SIG-M5 treated with dmso at 0.1 percent for 504 hours (cell line): ENCODE results near the gene UBQLNL.
A peak's percentile ranks its signal among the peaks of the same experiment; 100 is the strongest.

Experiments used
- DNase-seq: peaks from one replicate; lab custom pipeline; 2025; ENCODE audit not compliant: unreplicated experiment; lab: John Stamatoyannopoulos, UW

The UBQLNL gene

GRCh38 chr11:5516599-5516998, at the start of gene UBQLNL:
UBQLNL (minus strand) TSS chr11:5516699; CDS start chr11:5516441, 258 bp downstream.
- no peak for DNase-seq

- peak; percentile 10 for DNase-seq
Observed at GRCh38 chr11:5564259-5565019, 47.9 kb upstream of the UBQLNL start.

GRCh38 chr11:5557751-5558150, 41.3 kb upstream of the UBQLNL start:
- DNase-seq: no peak

DNA sequence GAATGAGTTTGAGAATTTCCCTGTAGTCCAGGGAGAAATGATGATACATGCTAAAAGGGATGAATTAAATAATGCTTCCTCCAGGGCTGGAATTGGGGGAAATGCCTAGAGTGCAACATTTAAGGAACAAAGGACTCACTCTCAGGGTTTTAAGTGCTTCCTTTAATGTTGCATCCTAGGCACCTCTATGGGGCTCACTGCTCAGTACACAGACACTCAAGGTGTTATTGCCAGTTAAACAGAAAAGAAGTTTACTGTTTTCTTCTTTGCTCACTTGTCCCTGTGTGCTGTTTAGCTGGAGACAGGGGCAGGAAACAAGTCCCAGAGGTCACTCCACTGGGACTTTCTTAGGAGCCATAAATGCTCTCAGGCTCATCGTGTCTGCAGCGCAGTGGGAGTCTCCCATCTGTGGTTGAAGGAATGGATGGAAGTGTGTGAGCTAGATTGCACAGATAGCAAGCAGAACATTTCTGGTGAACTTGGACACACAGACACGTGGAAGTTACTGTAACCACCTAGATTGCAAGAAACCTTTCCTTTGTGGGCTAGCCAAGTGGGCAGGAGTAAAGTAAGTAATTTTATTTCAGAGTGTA, 40.2 kb upstream of the UBQLNL start:
- no peak for DNase-seq

DNA sequence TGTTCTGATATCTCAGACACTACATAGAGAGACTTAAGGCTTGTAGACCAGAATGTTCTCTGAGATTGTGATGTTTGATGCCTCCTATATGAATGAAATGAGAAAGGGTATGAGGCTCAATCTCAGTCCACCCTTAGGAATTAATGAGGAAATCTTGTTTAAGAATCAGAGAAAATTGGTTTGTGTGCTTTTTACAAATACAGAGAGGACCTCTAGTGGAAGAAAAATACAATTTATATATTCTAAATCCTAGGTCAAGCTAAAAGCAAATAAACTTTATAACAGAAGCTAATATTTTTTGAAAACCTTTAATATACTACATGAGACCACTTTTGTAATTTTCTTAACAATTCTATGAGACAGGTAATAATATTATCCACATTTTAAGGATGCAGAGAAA, 36.8 kb upstream of the UBQLNL start:
- no peak for DNase-seq

- DNase-seq: no peak
Observed at GRCh38 chr11:5550440-5551095, 34.1 kb upstream of the UBQLNL start.

DNA sequence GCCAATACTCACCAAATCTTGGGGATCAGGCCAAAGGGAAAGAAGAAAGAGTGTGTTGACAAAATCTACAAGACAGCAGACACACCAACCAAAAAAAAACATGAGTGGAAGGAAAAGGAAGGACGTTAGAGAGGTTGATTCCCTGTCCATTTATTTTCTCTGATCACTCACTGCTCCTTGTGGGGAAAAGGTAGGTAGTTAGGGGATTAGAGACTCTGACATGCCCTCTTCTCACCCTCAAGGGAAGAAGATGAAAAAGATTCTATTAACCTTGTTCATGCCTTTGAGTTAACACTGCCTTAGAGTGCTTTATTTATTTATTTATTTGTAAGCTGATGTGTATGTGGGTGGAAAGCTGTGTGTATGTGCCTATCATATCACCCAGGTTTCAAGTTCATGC, 31.9 kb upstream of the UBQLNL start, which contains the start of gene OR52H1:
OR52H1 (minus strand) TSS at position 101 of the 400 bp plus-strand sequence. CDS start 3,035 bp downstream, outside the sequence.
- DNase-seq: no peak

- DNase-seq: no peak
Observed at GRCh38 chr11:5547982-5548381, 31.5 kb upstream of the UBQLNL start.

DNA sequence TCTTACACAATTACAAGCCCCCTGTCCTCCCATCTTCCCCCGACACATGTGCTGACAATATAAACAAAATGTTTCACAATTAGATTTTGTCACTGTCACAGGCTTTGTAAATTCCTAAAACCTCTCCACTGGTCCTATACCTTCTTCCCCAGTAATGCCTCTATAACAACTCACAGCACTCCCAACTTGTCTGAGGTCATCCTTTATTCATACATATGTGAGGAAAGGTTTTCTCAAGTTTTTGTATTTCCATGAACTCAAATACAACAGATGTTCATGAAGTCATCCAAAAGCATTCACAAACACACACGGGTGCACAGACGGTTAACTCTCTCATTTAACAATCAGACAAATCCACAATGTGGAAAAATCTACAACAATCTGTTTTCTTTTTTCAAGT, 30.0 kb upstream of the UBQLNL start:
- no peak for DNase-seq

- DNase-seq: no peak
Observed at GRCh38 chr11:5541427-5541826, 24.9 kb upstream of the UBQLNL start.

- DNase-seq: no peak
Observed at GRCh38 chr11:5536482-5536881, 20.0 kb upstream of the UBQLNL start.

DNA sequence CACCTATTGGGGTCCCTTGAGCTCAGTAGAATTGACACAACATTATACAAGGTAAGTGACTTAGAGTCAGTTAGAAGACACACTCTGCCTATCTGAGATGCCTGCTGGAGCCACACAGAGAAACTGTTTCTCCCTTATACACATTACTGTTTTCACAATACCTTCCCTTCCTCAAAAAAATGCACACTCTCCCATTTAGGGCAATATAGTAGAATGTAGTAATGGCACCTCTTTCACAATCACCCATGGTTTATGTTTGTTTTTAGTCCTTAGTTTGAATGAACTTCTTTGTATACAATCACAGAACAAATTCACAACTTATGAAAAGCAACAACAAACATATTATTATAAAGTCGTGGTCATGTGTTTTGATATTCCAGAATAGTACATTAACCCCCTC, 17.5 kb upstream of the UBQLNL start:
- no peak for DNase-seq

GRCh38 chr11:5531053-5531831, 14.7 kb upstream of the UBQLNL start:
- DNase-seq: no peak

GRCh38 chr11:5528495-5528894, 12.0 kb upstream of the UBQLNL start:
- no peak for DNase-seq

DNA sequence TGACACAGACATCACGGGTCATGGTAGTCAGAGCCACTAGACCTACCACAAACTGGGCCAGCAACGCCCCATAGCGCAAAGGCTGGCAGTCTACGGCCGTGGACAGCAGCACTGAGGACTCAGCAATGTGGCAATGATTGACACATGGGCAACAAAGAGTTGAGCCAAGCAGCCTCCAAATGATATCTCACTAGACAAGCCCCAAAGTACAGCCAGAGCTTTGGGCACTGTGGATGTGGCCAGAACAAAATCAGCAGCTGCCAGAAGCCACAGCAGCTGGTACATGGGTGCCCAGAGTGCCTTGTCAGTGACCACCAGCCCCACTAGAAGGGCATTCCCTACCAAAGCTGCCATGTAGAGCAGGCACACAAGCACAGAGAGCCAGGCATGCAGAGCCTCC, 11.2 kb upstream of the UBQLNL start:
- no peak for DNase-seq

GRCh38 chr11:5524756-5525155, 8.3 kb upstream of the UBQLNL start:
- no peak for DNase-seq

- DNase-seq: no peak
Observed at GRCh38 chr11:5522308-5522707, 5.8 kb upstream of the UBQLNL start.

DNA sequence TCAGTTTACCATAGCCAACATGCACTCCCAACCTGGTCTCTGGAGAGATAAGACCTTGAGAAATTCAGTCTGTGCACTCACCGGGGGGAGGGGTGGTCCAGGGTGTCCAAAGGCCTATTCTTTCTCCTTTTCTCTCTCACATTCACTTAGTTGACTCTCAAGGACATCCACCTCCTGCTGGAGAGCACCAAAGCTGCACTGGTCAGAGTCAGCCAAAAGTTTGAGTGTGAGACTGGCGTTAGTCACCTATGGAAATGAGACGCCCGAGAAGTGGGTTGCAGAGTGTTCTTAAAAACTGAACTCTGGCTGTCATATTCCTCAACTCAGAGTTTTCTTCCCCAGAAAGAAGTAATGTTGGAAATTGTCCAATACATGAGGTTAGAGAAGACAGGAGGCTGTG, 5.0 kb upstream of the UBQLNL start:
- DNase-seq: no peak

- no peak for DNase-seq
Observed at GRCh38 chr11:5514841-5515240, 1.7 kb downstream of the UBQLNL start.

- no peak for DNase-seq
Observed at GRCh38 chr11:5509803-5510202, 6.7 kb downstream of the UBQLNL start, which contains the start of gene UBQLN3. UBQLN3 (minus strand) TSS chr11:5509957; CDS start chr11:5509558, 399 bp downstream.

DNA sequence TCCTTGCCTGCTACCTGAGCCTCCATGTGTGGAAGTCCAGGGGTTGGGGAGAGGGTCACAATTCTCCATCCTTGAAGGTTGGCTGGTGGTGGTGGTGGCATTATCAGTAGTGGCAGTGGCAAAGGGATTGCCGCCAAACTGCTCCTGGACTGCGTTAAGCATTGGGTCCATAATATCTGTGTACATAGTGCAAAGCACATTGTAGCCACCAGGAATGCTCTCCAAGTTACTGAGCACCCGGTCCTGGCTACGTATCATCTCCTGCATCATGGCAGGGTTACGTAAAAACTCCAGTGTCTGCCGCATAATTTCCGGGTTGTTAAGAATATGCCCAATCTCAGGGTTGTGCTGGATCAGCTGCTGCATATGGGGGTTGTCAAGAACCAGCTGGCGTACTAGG, 7.9 kb downstream of the UBQLNL start:
- DNase-seq: no peak
